ENCODE results near the gene RNF26. TPM values are rescaled to one million over a fixed set of nuclear protein-coding genes. Genes with fewer than 3 reads are reported as not detected.

RNF26 gene
- total and polyA plus RNA-seq, 2 of the 13 experiments (the other 11 are each of a cell fraction or from before 2014, with no cell fraction given): 11.9 to 26.3 TPM

GRCh38 chr11:119369132-119369925 lies 35.0 kb downstream of the RNF26 start:
- Histone ChIP-seq H3K4me1 (ENCODE audit: insufficient read depth, low read length) (peaks cover 100% of the 10 kb centered on the region), H3K79me2 (ENCODE audit: insufficient read depth, low read length) (peaks cover 30% of the 10 kb centered on the region), H3K9ac (ENCODE audit: insufficient read depth, low read depth, low read length) (peak overlapping the region; percentile 68), H3K27ac (ENCODE audit: extremely low read length, insufficient read depth, low read length) (peak overlapping the region; percentile 93), H2AFZ (ENCODE audit: low read length) (no peak overlapping the region), H3K9me3 (ENCODE audit: low read length) (no peaks in the 10 kb centered on the region), H3K36me3 (replicated peaks in 1 of 2; ENCODE audit: control insufficient read depth in 1 of 2, insufficient read depth in 2 of 2, low read length in 2 of 2) (no peaks in the 10 kb centered on the region), H3K4me3 (replicated peaks in 1 of 3; ENCODE audit: insufficient read depth in 1 of 3, low read depth in 2 of 3, low read length in 3 of 3) (peak overlapping the region; percentile 43 to 68 (median 53); a peak in 4 of 6 replicates), H3K27me3 (ENCODE audit: control insufficient read depth in 1 of 2, insufficient read depth in 2 of 2, low read length in 2 of 2) (no peaks in the 10 kb centered on the region), H3K4me2 (ENCODE audit: low read depth, low read length) (peak overlapping the region; percentile 81), H4K20me1 (ENCODE audit: insufficient read depth, low read length) (no peaks in the 10 kb centered on the region)
- FAIRE-seq: no peak
- WGBS (ENCODE audit: low lambda C conversion rate): 40% methylated on average over 13 of the region's 13 CpGs
- in situ Hi-C loops (cut with HindIII; ENCODE audit: extremely low pct_ligation_motif_present, low pct_unique_long_range_greater_than_20kb): no loop called here
- CTCF ChIA-PET (ENCODE audit: low intra/inter-chr PET ratio, low total read pairs): no interaction called here
- intact Hi-C loops (cut with micrococcal nuclease; ENCODE audit: unreplicated experiment): loop anchor here (2.0 kb wide), 1 partner anchor 17 kb away; no protein-coding TSS in a partner anchor
- DNase-seq (ENCODE audit: low spot score): peak; percentile 50
- POLR2A ChIA-PET: interaction anchor here (0.9 to 4.5 kb wide), 21 partner anchors 7 to 458 kb away, joined by 3 to 31 read pairs (median 8); partner anchors contain the start of genes C1QTNF5, C2CD2L, HINFP and MCAM
- peak; percentile 18 for ATAC-seq
- no TSS peak for BruUV-seq (replicated peaks)
- TF ChIP-seq MNT (IDR thresholded peaks at IDR 0.05) (no peak), SOX13 (IDR thresholded peaks at IDR 0.05) (no peak), SOX13 (CRISPR knock-in tag; conservative IDR thresholded peaks at IDR 0.05 in 1 of 2, IDR thresholded peaks at IDR 0.05 in 1 of 2) (peak in 1 of 2 experiments; percentile 21; a peak in 1 of 4 replicates), KMT2A (CRISPR knock-in tag; IDR thresholded peaks at IDR 0.05) (no peak), ZFP36 (IDR thresholded peaks at IDR 0.05; ENCODE audit: borderline replicate concordance, low read depth, low read length, partially characterized antibody) (no peak), HHEX (CRISPR knock-in tag; IDR thresholded peaks at IDR 0.05) (peak; percentile 55; the same call in 1 of the 2 replicates), ZFP62 (CRISPR knock-in tag; IDR thresholded peaks at IDR 0.05) (no peak), MYNN (CRISPR knock-in tag; IDR thresholded peaks at IDR 0.05; ENCODE audit: low read depth) (no peak), BCL6 (CRISPR knock-in tag; IDR thresholded peaks at IDR 0.05) (peak; percentile 73; the same call in 1 of the 2 replicates), HNRNPH1 (optimal IDR thresholded peaks at IDR 0.05; ENCODE audit: low read depth, low read length) (no peak), NFKB2 (CRISPR knock-in tag; IDR thresholded peaks at IDR 0.05; ENCODE audit: borderline replicate concordance) (no peak), GABPA (IDR thresholded peaks at IDR 0.05; ENCODE audit: low read depth, low read length) (no peak), GABPA (CRISPR knock-in tag; IDR thresholded peaks at IDR 0.05; ENCODE audit: low read depth) (no peak), SMAD3 (CRISPR knock-in tag; IDR thresholded peaks at IDR 0.05) (no peak), U2AF2 (IDR thresholded peaks at IDR 0.05; ENCODE audit: low read depth, low read length) (no peak), KMT2B (CRISPR knock-in tag; IDR thresholded peaks at IDR 0.05) (no peak), ZNF768 (CRISPR knock-in tag; IDR thresholded peaks at IDR 0.05) (no peak), ZNF512B (CRISPR knock-in tag; IDR thresholded peaks at IDR 0.05; ENCODE audit: borderline replicate concordance) (no peak), UBTF (CRISPR knock-in tag; IDR thresholded peaks at IDR 0.05) (no peak)
